Stimulated activated CD4-positive, alpha-beta T cell treated with anti-CD3 and anti-CD28 coated beads, Interleukin-2, amount 100 ng/mL, for 48 hours (primary cell): ENCODE results near the gene SLC22A31.

Experiments used
- DNase-seq, 2 donors: peaks; one replicate each; pipeline ENCODE4 v3.0.0-alpha.2; 2020

Gene SLC22A31

DNA sequence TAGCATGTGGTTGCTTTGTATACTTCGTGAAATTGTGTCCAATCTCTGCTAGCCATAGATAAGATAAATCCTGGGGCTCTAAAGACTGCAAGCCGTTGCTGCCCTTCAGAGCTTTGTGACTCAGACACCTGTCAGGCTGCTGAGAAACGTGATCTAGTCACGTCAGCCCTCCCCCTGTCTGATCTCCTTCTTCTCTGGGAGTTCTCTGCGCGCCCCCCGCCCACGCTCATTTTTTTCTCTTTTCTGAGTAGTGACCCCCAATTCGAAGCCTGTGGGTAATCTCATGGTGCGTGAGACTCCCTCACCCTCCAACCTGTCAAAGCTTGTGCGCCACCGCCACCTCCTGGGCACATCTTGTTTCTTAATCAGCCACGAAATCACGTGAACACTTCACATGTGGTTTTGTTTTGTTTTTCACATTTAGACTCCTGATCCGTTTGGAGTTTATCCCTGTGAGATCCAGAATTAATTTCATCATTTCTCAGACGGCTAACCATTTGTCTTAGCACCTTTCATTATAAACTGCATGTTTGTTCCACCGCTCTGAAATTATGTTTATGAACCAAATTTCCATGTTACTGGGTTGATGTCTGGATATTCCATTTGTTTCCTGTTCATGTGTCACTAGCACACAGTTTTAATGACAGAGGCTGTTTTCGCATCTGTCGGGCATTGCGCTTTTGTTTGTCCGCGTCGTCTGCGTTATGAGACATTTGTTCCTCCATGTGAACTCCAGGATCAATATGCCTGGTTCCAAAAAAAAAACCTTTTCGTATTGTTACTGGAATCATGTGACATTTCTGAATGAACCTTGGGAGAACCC, 16.2 kb upstream of the SLC22A31 start:
- peak; percentile 65 to 71 for DNase-seq

GRCh38 chr16:89210904-89211515, 10.7 kb upstream of the SLC22A31 start:
- no peak for DNase-seq

GRCh38 chr16:89210165-89210903, 10.0 kb upstream of the SLC22A31 start:
- no peak for DNase-seq

- DNase-seq = no peak
Observed at GRCh38 chr16:89209522-89210044, 9.2 kb upstream of the SLC22A31 start.

GRCh38 chr16:89207993-89208392, 7.7 kb upstream of the SLC22A31 start:
- no peak for DNase-seq

DNA sequence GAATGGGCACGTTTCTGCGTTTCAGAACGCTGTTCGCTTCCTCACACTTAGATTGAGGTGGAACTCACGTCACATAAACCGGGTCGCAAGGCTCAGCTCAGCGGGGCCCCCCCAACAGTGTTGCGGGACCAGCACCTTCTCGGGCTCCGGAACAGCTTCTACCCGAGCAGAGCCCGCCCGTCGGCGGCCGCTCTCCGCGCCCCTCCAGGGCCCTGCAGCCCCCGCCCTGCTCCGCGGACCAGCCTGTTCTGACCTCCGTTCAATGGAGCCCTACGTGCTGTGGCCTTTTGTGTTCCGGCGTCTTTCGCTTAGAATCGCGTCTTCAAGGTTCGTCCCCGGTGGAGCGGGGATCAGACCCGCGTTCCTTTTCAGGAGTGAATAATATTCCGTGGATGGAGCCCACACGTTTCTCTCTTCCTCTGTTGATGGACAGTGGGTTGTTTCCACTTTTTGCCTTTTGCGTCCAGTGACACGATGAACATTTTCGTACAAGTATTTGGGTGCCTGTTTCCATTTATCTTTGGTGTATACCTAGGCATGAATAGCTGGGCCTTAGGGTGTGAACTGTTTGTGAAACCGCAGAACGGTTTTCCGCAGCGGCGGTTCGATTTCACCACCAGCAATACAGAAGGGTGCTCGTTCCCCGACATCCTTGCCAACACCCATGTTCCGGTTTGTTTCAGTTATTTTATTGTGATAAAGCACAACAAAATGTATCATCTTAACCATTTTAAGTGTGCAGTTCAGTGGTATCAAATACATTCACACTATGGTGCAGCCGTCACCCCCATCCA, 2.3 kb upstream of the SLC22A31 start:
- DNase-seq = no peak

DNA sequence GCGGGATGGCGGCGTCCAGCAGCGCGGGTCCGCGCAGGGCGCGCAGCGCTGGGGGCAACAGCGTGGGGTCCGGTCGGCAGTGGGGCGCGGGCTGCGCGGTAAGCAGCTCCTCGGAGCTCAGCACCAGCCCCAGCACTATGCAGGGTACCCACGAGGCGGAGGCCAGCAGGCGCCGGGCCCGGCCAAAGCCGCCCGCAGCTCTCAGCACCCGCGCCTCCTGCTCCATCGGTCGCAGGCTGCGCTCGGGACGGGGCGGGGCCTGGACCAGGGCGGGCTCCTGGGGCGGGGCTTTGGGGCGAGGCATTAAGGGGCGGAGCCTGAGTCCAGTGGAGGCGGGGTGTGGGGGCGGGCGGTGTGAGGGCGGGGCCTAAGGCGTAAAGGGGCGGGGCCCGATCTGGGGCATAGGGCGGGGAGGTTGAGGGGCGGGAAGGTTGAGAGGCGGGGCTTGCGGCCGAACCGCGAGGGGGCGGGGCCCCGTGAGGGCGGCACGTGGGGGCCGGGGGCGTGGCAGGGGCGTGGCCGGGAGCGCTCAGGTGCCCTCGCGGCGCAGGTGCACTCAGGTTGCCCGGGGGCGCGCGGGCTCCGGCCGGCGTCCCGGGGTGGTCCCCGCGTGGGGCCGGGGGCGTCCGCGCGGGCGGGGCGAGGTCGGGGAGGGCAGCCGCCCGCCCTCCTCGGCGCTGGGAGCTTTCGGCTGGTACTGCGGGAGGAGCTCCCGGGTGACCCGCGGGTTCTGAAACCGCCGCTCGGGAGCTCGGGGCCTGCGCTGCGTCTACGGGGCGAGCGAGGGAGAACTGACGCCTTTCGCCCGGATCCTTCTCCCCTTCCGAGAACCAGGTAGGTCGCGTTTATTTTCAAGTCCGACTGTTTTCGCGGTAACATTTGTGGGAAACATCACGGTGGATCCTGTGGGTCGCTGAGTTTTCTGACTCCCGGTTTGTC, 1.4 kb upstream of the SLC22A31 start:
- peak; percentile 72 to 90 for DNase-seq

DNA sequence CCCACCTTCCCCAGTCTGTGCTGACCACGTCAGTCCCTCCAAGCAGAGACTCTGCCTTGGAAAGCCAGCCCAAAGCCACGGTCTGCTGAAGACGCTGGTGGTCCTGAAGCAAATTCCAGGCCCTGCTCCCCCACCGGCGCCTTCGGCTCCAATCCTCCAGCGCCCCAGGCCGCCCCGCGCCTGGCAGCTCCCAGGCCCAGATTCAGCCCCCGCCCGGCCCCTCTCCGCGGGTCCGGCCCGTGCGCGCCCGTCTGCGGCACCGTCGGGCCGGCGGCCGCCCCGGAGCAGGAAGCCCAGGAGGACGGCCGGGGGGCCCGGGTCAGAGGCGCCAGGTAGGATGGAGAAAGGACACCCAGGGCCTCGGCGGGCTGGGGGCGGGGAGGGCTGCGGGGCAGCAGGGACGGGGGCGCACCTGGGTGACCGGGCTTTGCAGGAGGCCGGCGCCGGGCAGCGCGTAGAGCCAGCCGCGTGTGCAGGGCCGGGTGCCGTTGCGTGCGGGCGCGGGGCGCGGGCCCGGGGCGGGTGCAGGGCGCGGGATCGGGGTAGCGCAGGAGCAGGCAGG, 594 bp upstream of the SLC22A31 start:
- DNase-seq = no peak

GRCh38 chr16:89199241-89200123, 855 bp downstream of the SLC22A31 start:
- no peak for DNase-seq

GRCh38 chr16:89198417-89199240, 1.7 kb downstream of the SLC22A31 start:
- no peak for DNase-seq

DNA sequence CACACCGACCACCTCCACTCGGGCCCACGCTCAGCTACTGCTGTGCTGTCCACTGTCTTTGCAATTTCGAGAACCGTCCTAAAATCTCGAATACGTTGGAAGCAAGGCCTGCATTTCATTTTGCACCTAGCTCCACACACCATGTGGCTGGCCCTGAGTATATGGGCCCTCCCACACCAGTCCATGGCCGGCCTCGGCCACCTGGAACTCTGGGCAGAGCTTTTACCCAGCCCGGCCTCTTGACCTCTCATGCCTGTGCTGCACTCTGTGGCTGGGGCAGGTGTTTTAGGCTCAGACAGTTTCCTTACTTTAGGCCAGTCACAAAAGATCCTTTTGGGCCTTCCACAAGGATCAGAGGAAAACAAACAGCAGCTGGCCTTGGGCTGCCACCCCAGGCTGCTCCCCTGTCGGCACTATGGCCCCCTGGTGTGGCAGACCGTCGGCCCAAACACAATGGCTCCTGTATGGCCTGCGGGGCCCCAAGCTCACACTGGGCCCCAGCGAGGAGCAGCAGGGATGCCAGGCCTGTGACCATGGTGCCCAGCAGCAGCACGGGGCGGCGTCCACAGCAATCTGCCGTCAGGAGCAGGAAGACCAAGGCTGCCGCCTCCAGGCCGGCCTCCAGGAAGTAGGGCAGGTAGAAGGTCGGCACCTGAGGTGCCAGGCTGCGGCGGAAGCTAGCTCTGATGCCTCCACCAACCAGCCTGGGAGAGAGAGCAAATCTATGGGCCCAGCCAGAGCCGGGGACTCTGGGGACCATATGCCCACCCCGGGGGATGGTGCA, 2.5 kb downstream of the SLC22A31 start:
- DNase-seq = no peak

- DNase-seq = no peak
Observed at GRCh38 chr16:89197033-89197632, 3.2 kb downstream of the SLC22A31 start.

- DNase-seq = no peak
Observed at GRCh38 chr16:89195521-89196171, 4.7 kb downstream of the SLC22A31 start.

GRCh38 chr16:89194340-89195311, 5.7 kb downstream of the SLC22A31 start:
- no peak for DNase-seq

DNA sequence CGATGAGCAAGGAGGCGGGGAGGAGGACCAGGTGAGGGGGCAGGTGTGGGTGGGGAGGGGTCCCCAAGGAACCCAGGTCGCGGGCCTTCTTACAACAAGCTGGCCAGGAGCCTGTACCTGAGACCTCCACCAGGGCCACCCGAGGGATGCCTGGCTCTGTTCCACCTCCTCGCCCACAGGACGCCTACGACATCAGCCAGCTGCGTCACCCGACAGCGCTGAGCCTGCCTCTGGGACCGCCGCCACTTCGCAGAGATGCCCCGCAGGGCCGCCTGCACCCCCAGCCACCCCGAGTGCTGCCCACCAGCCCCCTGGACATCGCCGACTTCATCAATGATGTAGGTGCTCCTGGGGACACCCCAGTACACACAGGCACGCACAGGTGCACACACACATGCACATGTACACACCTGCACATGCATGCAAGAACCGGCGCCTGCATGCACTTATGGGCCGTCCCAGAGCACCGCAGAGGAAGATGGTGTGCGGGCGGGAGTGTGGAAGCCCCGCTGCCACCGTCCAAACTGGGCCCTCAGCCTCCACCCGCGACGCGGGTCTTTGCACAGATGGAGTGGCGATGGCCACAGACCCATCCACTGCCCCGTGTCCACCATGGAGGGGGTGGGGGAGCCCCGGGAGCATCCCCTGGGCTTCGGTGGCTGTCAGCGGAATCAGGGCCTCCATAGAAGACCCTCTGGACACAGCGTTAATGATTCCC, 6.6 kb downstream of the SLC22A31 start:
- no peak for DNase-seq
